HG03025 (cell line): Measurements from ENCODE around the gene MBOAT2.

ENCODE experiments used
- ATAC-seq: cut with Tn5 transposase; IDR thresholded peaks from one replicate; pipeline ENCODE4 v1.9.1; 2021; ENCODE audit warnings: mild to moderate bottlenecking, moderate library complexity; ENCODE audit not compliant: unreplicated experiment, low FRiP score

The MBOAT2 gene

GRCh38 chr2:8867363-8867762, 136.1 kb downstream of the MBOAT2 start:
- ATAC-seq = no peak

DNA sequence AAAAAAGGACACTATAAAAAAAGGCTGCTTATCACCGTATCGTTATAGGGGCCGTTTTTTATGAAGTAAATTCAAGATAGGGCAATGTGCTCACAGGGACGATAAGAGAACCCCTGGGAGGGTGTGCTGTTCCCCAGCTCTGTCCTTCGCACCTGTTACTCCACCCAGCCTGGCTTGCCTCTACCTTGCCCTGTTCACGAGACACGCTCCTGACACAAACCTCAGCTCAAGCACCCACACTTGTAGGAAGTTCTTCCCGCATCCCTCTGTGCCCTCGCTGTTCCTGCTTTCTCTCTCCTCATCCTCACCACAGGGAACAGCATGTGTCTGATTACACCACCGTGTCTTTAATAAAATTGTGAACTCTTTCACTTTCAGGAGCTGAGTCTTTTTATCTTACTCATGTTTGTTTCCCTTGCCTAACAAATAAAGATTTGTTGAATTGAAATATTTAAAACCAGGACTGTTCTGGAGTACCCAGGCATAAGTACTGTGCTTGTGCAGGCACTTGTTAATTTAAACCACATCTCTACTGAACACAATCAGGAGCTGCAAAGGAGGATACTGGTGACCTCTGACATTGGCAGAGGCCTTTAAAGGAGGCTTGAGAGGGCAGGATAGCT, 140.0 kb downstream of the MBOAT2 start:
- ATAC-seq = no peak

GRCh38 chr2:8862230-8862629, 141.3 kb downstream of the MBOAT2 start:
- ATAC-seq = no peak

DNA sequence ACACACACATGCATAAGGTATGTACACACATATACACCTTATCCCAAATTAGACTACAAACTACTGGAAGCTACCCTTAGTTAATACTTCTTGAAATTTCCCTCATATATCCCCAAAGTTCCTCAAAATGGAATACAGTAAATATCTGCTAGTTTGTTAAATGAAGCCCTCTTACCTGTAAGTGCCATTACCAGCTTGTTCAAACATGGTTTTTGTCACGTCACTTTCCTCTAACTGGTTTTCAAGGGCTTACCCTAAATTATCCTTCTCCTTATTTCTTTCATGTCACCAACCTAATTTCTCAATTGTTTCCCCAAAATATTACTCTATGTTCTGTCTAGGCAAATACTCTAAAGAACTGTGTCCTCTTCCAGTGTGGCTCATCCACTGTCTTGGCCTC, 141.7 kb downstream of the MBOAT2 start:
- no peak for ATAC-seq

GRCh38 chr2:8860239-8860638, 143.2 kb downstream of the MBOAT2 start:
- no peak for ATAC-seq

DNA sequence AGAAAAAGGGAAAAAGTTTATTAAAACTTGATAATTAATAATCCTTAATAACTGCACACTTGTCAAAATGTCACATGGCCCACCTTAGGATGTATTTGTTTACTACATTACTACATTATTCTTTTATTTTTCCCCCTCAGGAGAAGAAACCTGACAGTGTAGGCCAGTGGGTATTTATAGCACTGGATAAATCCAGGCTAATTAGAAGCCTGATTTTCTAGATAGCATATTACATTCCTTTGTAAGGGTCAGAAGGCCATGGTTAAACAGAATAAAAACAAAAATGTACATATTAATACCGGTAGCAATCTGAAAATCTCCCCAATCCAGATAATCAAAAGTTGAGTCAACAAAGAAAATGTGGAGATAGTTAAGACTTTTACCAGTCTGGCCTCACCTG, 144.6 kb downstream of the MBOAT2 start:
- no peak for ATAC-seq

GRCh38 chr2:8858264-8858663, 145.2 kb downstream of the MBOAT2 start:
- no peak for ATAC-seq

- ATAC-seq = no peak
Observed at GRCh38 chr2:8857709-8858108, 145.8 kb downstream of the MBOAT2 start.

DNA sequence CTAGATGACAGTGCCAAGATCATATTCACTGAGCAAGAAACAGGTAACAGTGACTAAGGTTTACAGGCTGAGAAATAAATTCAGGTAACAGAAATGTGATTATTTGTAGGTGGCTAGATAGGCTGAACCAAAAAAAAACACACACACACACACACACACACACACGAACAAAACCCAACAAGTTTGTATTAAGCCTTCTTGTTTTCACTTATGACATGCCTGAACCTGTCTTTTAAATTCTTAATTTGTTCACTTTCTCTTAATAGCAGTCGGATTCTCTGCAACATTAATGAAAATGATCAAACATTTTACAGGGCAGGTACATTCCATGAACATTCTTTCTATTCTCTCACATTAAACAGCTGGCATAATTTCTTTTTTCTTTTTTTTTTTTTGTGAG, 147.3 kb downstream of the MBOAT2 start:
- ATAC-seq = no peak

- no peak for ATAC-seq
Observed at GRCh38 chr2:8855010-8855409, 148.5 kb downstream of the MBOAT2 start.

DNA sequence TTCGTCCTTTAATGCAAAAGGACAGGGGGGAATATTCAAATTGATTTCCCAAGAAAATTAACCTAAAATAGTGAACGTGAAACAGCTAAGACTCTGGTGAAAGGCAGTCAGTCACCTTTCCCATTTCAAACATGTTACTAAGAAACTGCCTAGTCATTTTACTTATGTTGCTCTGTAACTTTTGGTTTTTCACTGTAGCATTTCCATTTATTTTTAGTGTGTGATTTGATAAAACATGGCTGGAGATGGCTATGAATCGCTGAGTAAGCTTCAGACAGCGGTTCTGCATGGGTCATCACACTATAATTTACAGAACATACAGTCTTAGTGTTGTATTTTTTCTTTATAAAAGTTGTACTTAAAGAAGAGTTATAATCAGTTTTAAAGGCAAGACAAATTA, 150.1 kb downstream of the MBOAT2 start:
- no peak for ATAC-seq

- no peak for ATAC-seq
Observed at GRCh38 chr2:8851811-8852560, 151.5 kb downstream of the MBOAT2 start.

GRCh38 chr2:8850845-8851487, 152.5 kb downstream of the MBOAT2 start:
- no peak for ATAC-seq

GRCh38 chr2:8849327-8849726, 154.2 kb downstream of the MBOAT2 start:
- no peak for ATAC-seq

DNA sequence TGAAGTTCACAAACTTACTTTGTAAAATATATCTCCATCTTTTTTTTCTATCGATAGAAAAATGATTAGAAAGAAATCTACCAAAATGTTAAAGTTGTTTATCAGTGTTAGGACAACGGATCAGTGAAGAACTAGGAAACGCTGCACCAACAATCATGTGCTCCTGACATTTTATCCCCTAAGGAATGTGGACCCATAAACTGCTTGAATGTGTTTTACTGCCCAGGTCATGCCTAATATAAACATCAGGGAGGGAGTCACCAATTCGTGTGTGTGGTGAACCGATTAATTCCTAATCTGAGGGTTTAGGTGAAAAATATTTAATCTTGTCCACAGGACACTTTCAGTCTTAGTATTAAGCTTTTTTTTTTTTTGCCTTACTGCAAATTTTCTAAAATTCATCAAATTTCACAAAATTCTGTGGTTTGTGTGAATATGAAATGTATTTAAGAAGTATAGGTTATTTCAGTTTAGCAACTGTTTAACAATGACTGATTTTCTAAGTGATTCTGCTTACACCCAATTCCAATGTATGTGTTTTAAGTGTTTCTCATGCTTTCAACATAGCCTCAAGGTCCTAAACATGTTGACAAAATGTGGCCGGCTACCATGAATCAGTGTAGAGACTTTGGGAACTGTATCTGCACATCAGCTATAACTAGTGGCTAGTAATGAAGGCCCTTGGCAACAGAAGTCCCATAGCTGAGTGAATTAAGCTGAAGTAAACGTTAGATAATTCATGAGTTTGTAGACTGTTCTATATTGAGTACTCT, 155.0 kb downstream of the MBOAT2 start:
- no peak for ATAC-seq

DNA sequence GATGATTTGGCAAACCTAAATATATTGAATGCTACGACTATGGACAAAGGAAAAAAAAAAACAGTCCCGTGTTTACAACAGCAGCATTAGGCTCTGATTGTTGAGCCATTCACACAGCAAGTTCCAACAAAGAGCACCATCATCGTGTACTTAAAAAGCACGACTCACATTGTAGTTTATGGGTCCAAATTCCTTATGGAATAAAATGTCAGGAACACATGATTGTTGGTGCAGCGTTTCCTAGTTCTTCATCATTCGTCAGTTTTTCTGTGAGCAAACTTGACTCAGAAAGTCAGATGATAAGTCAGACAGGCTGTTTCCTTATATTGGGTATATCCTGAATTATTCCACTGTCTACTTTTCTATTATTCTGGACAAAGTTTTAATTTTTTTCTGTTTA, 156.1 kb downstream of the MBOAT2 start:
- ATAC-seq = no peak

DNA sequence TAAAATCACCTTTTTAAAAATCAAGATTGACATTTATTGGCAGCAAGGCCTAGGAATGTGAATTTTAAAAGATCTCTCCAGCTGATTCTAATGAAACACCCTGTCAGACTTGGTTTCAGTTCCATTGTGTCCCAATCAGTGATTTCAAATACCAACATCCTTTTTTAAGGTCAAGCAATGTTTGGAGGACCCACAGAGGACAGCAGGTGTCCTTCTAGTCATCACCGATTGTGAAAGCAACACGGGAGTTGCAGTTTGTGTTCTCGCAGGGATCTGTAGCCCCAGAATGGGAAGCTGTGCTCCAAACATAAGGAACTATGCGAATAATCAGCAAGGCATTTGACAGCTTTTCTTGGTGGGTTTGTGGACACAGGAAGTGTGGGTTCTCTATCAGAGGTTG, 161.6 kb downstream of the MBOAT2 start:
- no peak for ATAC-seq

GRCh38 chr2:8840475-8841091, 162.9 kb downstream of the MBOAT2 start:
- ATAC-seq = no peak

GRCh38 chr2:8839189-8839965, 164.1 kb downstream of the MBOAT2 start:
- ATAC-seq = no peak

DNA sequence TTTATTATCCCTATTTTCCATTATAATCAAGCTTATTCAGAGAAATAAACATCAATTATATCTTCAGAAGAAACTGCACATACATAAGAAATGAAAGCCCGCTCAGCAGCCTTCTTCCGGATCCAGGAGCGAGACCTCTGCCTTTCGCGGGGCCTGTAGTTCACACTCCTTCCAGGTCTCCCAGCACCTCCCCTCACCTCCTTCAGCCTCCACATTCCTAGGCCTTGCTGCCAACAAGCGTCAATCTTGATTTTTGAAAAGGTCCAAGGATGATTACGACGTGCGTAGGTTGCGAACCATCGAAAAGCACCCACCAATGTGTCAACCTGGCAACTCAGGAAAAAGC, 165.7 kb downstream of the MBOAT2 start:
- ATAC-seq = no peak
